GM19099 (cell line): ENCODE results near the gene CSF2RB.

ENCODE experiments used
- POLR2A ChIP-seq: IDR thresholded peaks from 3 replicates; pipeline ENCODE4 v1.6.1; 2011; ENCODE audit warnings: low read depth; ENCODE audit not compliant: insufficient read length; ENCODE audit errors: extremely low read depth

Gene CSF2RB

DNA sequence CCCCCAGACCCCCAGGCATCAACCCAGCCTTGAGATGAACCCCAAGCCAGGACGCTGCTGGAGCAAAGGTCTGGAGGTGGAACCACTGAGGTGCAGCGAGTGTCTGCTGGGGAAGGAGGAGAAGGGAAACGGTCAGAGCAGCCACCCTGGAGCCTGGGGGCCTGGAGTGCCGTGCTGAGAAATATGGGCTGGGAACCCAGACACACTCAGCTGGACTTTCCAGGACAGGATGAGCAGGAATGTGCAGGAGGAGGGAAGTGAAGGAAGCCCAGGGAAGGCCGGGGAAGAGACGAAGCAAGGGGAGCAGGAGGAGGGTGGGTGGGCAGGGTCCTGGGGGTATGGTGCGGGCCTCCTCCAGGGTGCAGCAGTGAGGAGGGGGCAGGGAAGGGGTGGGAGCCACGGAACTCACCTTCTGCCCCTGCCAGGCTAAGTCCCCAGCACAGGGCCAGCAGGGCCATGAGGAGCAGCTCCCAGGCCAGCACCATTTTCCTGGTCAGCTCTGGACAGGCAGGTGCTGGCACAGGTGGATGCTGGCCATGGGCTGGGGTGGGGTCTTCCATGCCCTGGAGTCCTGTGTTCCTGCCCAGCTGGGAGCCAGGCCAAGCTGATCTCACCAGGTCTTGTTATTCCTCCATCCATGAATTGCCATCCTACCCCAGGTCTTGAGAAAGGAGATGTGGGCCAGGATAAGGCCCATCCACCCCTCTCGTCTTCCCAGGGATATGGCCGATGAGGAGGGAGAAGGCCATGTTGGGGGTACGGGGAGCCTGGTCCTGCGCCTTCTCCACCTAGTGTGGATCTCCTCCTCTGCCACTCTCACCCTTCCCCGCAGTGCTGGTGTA is 40.0 kb downstream of the CSF2RB start:
- no peak for TF ChIP-seq POLR2A

- TF ChIP-seq POLR2A = no peak
Measured at GRCh38 chr22:36954251-36955014, 41.0 kb downstream of the CSF2RB start.

DNA sequence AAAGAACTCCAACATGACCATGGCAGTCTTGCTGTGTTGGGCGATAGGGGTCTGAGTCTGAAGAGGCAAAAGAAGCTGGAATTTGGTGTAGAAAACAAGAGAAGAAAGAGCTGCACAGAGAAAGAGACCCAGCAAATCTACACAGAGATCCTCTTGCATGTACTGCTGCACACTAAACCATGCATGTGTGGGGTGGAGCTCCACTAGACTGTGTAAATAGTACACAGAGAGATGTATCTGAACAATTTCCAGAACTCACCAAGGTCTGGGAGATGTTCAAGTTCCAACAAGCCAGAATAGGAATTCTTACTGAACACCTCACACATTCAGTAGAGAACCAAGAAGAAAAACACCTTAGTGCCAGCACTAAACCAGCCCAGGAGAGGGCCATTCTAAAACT is 42.3 kb downstream of the CSF2RB start:
- no peak for TF ChIP-seq POLR2A

GRCh38 chr22:36958366-36958765 is 44.9 kb downstream of the CSF2RB start:
- no peak for TF ChIP-seq POLR2A

GRCh38 chr22:36961626-36962025 is 48.2 kb downstream of the CSF2RB start:
- TF ChIP-seq POLR2A = no peak

- TF ChIP-seq POLR2A = no peak
Measured at GRCh38 chr22:36963302-36963701, 49.9 kb downstream of the CSF2RB start.

DNA sequence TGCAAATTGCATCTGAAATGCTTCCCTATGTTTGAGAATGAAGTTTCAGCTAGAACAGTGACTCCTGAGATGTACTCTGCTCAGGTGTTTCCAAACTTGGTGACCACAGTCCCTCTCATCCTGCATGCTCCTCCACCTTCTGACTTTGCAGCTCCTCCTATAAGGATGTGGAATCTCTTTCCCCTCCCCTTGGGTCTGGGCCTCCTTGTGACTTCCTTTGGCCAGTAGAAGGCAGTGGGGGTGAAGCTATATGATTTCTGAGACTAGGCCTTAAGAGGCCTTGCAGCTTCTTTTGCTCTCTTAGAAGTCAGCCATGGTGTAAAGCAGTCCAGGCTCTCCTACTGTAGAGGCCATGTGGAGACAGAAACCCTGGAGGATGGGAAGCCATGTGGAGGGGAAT is 50.7 kb downstream of the CSF2RB start:
- TF ChIP-seq POLR2A = no peak

GRCh38 chr22:36965696-36966095 is 52.3 kb downstream of the CSF2RB start:
- no peak for TF ChIP-seq POLR2A

GRCh38 chr22:36966851-36967540 is 53.6 kb downstream of the CSF2RB start:
- no peak for TF ChIP-seq POLR2A

- TF ChIP-seq POLR2A = no peak
Measured at GRCh38 chr22:36968249-36968964, 55.0 kb downstream of the CSF2RB start.

GRCh38 chr22:36971341-36972125 is 58.1 kb downstream of the CSF2RB start:
- no peak for TF ChIP-seq POLR2A

DNA sequence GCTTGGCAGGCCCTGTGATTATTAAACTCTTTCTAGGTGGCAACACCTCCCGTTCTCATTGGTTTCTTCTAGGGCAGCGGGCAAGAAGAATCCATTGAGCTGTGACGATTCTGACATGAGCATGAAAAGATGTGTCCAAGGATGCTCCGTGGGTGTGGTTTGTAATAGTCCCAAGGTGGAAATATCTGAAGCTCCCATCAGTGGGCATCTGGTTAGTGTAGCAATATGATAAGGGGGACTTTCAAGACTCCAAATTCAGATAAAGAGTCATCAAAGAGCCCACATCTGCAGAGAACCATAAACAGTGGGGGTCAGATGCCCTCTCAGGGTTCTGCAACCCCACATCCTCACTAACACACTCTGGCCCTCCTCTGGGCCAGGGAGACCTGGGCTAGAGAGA is 63.2 kb downstream of the CSF2RB start:
- TF ChIP-seq POLR2A = no peak

GRCh38 chr22:36977401-36977861 is 64.0 kb downstream of the CSF2RB start:
- peak; percentile 19 for TF ChIP-seq POLR2A
